Camera-type eye (tissue), 1 donor: Measurements from ENCODE around the gene FAM181A. TPM values are rescaled to one million over a fixed set of nuclear protein-coding genes. Genes with fewer than 3 reads are reported as not detected.

ENCODE experiments used
- total RNA-seq: library from RNA; depleted of rRNA; stranded (reverse); fragments of >200 nt; gene quantifications from one replicate; pipeline ENCODE4 v1.2.3, GENCODE V29; 2014

FAM181A gene
- total RNA-seq = not detected

DNA sequence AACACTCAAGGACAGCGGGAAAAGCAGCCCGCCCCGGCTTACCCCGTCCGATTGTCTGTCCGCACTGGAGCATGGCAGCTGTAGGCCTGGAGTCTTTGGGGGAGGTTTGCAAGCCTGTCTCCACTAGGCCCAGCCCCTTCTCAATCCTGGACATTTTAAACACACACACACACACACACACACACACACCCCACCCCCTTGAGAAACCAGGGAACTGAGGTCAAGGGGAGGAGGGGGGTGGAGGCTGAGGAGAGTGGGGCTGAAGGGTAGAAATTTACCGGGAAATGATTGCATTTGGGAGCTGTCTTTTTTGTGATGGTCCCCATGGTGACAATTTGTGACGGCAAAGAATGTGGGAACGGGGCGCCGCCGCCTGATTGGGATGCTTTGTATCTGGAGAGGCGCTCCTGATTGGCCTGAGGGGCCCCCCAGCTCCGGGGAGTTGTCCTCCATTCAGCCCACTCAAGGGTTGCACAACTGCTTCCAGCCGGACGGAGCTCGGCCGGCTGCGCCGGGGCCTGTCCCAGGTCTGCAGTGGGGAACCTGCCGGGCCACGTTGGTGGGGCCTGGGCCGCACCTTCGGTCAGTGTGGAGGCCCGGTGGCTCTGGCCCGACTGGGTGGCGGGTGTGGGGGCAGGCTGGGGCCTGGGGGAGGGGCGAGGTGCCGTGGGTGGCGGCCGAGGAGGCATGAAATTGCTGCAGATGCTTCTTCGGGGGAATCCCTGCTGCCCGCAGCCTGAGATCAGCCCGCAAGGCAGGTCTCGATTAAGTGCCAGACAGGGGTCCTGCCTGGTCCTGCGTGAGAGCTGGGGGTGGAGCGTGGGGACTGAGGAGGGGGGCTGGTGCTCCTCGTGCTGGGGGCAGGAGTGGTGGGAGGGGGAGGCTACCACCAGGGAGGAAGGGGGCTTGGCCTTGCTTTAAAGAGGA, at the start of gene FAM181A:
FAM181A (plus strand) TSS at position 472 of the 927 bp plus-strand sequence. CDS start 942 bp downstream, outside the sequence.

DNA sequence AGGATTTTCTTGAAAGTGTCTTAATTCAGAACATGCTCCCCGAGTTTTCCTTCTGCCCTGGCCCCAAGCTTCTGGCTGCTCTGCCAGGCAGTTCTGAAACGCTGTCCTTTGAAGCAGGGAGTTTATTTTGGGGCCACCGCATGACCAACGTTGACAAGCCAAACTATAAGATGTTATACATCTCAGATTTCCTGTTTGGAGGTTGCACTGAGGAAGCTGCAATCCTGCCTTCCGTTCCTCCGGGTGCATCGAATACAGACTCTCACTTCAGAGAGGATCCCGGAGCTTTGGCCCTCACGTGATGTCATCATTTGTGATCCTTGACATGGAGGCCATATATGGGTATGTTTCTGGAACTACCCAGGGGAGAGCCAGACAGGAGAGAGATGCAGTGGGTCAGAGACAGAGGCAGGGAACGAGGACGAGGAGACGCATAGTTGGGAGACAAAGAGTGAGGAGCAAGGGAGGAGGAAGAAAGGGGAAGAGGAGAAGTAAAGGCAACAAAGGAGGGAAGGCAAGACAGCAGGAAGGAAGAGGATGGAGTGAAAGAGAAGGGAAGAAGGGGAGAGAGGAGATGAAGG, 49.4 kb downstream of the FAM181A start, which contains the start of gene ASB2:
ASB2 (minus strand) TSS at position 94 of the 581 bp plus-strand sequence. CDS start 12,031 bp downstream, outside the sequence.

Other genes with a start within 250 kb of the FAM181A start
- gene PRIMA1, start 138.9 kb upstream of the FAM181A start, total RNA-seq = 2.9 TPM
- gene ASB2, start 49.2 kb downstream of the FAM181A start, total RNA-seq = 4.1 TPM
- gene CCDC197, start 70.0 kb downstream of the FAM181A start, total RNA-seq = not detected
- 3.8 TPM for gene OTUB2, start 99.0 kb downstream of the FAM181A start, total RNA-seq
- gene DDX24, start 153.9 kb downstream of the FAM181A start, total RNA-seq = 153 TPM
- 11.9 TPM for gene IFI27L1, start 154.0 kb downstream of the FAM181A start, total RNA-seq
- 14.4 TPM for gene IFI27, start 183.4 kb downstream of the FAM181A start, total RNA-seq
- 46.2 TPM for gene IFI27L2, start 202.3 kb downstream of the FAM181A start, total RNA-seq
- gene PPP4R4, start 247.0 kb downstream of the FAM181A start, total RNA-seq = 10.0 TPM